Measurements from ENCODE around the gene GOLGA8S.
"Not testable (repeated sequence)": the region's sequence is repeated elsewhere in the genome, so short reads cannot be mapped to it uniquely, and the experiment has no call there.

The GOLGA8S gene

DNA sequence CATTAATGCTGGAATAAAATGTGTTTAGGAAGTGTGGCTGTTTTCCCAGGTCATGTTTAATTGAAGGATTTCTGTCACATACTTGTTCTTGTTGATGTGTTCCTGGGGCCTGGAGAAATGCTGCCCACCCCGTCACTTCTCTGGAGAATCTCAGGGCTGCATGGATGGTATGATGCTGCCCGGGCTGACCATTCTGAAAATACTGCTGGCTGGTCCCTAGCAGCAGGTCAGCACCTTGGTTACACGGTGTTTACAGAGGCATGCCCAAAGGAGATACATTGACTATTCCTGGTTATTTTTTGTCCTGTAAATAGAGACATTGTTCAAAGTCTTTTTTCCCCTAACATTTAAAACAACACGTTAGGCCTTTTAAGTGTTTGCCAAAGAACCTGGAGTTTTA, 26.2 kb downstream of the GOLGA8S start:
- H3K9me3 Mint-ChIP-seq; H3K4me1 Mint-ChIP-seq (ENCODE audit: low read depth); H3K36me3 Mint-ChIP-seq (ENCODE audit: low read depth); H3K4me3 Mint-ChIP-seq; intact Hi-C loops (cut with micrococcal nuclease); H3K27ac Mint-ChIP-seq; H3K27me3 Mint-ChIP-seq: not testable (repeated sequence)

DNA sequence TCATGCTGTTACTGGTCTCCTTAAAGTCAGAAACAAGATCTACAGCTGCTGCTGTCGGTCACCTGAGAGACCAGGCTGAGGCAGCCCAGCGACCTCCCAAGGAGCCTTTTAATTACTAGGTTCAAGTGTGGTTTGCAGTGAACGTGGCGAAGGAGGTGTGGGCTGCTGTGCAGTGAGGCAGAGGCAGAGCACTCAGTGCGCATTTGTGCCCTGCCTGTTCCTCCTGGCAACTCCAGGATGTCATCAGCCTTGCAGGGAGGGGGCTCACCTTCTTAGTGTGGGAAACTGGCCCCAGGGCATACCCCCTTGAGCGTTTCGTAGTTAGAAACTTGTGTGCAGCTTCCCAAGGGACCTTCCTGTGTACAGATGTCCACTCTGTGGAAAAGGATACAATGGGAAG, 26.6 kb downstream of the GOLGA8S start:
- H3K27me3 Mint-ChIP-seq; H3K36me3 Mint-ChIP-seq (ENCODE audit: low read depth); H3K4me1 Mint-ChIP-seq (ENCODE audit: low read depth); H3K9me3 Mint-ChIP-seq; H3K27ac Mint-ChIP-seq; H3K4me3 Mint-ChIP-seq; intact Hi-C loops (cut with micrococcal nuclease): not testable (repeated sequence)

DNA sequence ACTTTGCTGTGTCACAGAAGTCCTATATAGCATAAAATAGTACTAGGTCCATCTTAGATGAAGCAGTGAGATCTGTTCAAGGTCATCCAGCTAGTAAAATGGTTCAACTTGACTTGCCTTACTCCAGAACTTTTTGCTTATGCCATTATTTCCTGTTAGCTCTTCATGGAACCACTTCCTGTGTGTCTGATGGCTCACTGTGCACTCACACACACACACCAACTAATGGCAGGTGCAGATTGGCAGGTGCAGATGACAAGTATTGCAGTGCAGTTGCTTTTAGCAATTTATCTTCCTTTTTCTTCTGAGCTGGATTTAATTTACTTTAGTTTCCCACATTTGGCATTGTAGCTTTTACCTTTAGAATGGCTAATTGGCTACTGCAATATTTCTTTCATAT, 29.8 kb downstream of the GOLGA8S start:
- Mint-ChIP-seq H3K9me3 (no peaks in the 10 kb centered on the region), H3K4me1 (ENCODE audit: low read depth) (peaks cover 5% of the 10 kb centered on the region), H3K27me3 (no peaks in the 10 kb centered on the region), H3K36me3 (ENCODE audit: low read depth) (no peaks in the 10 kb centered on the region), H3K4me3 (no peak overlapping the region), H3K27ac (no peak overlapping the region)
- intact Hi-C loops (cut with micrococcal nuclease), result no loop called here

DNA sequence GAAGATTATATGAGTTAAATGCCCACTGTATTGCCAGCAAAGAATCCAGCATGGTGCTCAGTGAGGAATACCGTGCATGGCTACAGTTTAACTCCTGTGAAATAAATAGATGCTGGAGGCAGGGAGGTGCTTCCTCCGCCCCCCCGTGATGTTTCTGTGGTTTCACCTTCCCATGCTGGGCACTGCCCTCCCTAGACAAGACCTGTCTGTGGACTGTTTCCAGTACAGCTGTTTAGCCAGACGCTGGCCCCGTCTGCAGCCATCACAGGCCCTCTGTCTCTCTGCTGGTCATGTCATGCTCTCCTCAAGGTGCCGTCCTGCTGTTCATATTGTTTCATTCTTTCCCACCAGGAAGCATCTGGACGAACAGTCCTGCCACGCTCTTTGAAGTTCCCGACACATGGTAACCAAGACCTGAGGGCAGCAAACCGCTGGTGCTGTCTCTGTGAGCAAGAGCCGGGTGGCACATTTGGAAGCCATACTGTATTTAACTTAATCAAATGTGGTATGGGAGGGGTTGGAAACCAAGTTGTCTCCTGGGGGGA, 31.4 kb downstream of the GOLGA8S start:
- intact Hi-C loops (cut with micrococcal nuclease), result no loop called here
- peaks cover 5% of the 10 kb centered on the region for H3K4me1 Mint-ChIP-seq (ENCODE audit: low read depth)
- no peaks in the 10 kb centered on the region for H3K27me3 Mint-ChIP-seq
- no peaks in the 10 kb centered on the region for H3K36me3 Mint-ChIP-seq (ENCODE audit: low read depth)
- no peak overlapping the region for H3K4me3 Mint-ChIP-seq
- no peaks in the 10 kb centered on the region for H3K9me3 Mint-ChIP-seq
- H3K27ac Mint-ChIP-seq, result no peak overlapping the region

DNA sequence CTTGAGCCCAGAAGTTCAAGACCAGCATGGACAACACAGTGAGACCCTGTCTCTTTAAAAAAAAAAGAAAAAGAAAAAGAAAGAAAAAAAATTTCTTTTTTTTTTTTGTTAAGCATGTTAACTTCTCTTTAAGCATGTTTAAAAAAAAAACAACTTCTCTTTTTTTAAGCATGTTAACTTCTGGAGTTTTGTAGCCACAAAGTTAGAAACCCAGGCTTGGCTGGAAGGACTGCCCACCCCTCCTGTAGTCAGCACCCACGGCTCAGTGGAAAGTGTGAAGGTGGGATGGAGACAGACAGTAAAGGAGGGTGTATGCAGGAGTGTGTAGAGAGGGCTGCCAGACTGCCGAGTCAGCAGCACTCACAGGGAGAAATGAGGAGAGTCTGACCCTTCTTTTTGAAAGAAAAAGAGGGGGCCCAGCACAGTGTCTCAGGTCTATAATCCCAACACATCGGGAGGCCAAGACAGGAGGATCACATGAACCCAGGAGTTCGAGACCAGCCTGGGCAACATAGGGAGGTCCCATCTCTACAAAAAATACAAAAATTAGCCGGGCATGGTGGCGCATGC, 33.2 kb downstream of the GOLGA8S start:
- Mint-ChIP-seq H3K4me1 (ENCODE audit: low read depth) (peaks cover 5% of the 10 kb centered on the region), H3K9me3 (no peaks in the 10 kb centered on the region)

DNA sequence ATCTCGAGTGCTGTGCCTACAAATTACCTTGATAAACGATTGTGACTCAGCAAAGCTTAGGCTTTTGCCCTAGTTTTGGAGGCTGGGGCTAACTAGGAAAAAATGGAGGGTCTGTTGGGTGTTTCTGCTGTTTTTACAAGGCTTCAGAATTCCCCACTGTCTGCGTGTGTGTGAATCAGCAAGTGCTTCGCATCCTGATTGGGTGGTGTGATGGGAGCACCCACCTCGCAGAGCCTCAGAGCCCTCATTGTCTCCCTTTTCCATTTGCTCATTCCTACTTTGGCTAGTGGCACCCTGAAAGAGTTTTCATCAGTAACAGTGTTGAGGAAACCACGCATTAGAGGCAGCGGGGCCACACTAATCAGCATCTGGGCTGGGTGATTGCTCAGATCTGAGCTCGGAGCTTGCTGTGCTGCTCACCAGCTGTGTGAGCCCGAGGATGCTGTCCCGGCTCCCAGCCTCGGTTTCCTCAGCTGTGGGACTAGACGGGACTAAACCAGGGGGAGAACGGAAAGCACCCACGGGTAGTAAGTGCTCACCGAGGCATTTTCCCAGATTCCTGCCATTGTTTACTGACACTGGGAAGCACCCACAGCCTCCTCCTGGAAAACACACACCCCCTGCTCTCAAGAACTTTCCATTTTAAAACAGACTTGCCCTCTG, 40.6 kb downstream of the GOLGA8S start:
- Mint-ChIP-seq H3K4me1 (ENCODE audit: low read depth) (no peaks in the 10 kb centered on the region), H3K9me3 (no peaks in the 10 kb centered on the region), H3K4me3 (no peak overlapping the region), H3K36me3 (ENCODE audit: low read depth) (no peaks in the 10 kb centered on the region), H3K27me3 (no peaks in the 10 kb centered on the region), H3K27ac (no peak overlapping the region)
- intact Hi-C loops (cut with micrococcal nuclease), result no loop called here

More for the DNA sequence above, 33.2 kb downstream of the GOLGA8S start:
- H3K27ac Mint-ChIP-seq, result no peak overlapping the region
- no peaks in the 10 kb centered on the region for H3K36me3 Mint-ChIP-seq (ENCODE audit: low read depth)
- no peaks in the 10 kb centered on the region for H3K27me3 Mint-ChIP-seq
- H3K4me3 Mint-ChIP-seq, result no peak overlapping the region
- intact Hi-C loops (cut with micrococcal nuclease), result no loop called here

DNA sequence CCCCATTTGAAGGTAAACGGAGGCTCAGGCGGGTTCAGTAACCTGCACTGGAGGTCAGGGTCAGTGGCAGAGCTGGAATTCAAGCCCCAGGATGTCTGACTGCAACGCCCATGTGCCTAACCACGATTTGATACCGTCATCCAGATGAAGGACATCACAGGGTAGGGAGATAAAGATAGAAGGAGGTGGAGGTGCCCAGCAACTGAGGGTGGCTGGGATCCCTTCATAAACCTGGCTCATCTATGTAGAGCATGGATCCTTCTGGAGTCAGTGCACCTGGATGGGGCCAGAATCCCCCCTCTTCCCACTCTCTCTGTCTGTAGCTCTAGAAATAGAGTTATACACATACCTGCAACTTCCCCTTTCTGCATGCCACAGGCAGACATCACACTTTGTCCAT, 41.3 kb downstream of the GOLGA8S start:
- H3K9me3 Mint-ChIP-seq, result no peaks in the 10 kb centered on the region
- no peak overlapping the region for H3K27ac Mint-ChIP-seq
- intact Hi-C loops (cut with micrococcal nuclease), result no loop called here
- H3K36me3 Mint-ChIP-seq (ENCODE audit: low read depth), result no peaks in the 10 kb centered on the region
- no peak overlapping the region for H3K4me3 Mint-ChIP-seq
- H3K4me1 Mint-ChIP-seq (ENCODE audit: low read depth), result no peaks in the 10 kb centered on the region
- no peaks in the 10 kb centered on the region for H3K27me3 Mint-ChIP-seq

DNA sequence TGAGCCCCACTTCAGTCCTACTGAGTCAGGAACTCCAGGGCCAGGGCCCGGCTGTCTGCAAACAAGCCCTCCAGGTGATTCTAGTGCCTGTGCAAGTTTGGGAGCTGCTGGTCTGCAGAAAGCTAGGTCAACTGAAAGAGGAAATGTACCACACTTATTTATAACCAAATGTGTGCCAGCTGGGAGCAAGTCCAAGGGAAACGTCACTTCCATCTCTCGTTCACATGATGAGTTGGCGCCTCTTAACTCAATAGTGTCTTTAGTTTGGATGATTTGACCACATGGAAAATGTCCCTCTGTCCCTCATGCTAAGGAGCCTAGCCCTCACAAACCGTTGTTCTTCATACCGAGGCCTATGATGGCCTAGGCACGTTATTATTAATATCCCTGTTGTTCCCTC, 43.2 kb downstream of the GOLGA8S start:
- no peaks in the 10 kb centered on the region for H3K36me3 Mint-ChIP-seq (ENCODE audit: low read depth)
- intact Hi-C loops (cut with micrococcal nuclease), result no loop called here
- no peaks in the 10 kb centered on the region for H3K27me3 Mint-ChIP-seq
- no peaks in the 10 kb centered on the region for H3K4me1 Mint-ChIP-seq (ENCODE audit: low read depth)
- no peak overlapping the region for H3K4me3 Mint-ChIP-seq
- H3K27ac Mint-ChIP-seq, result no peak overlapping the region
- no peaks in the 10 kb centered on the region for H3K9me3 Mint-ChIP-seq

DNA sequence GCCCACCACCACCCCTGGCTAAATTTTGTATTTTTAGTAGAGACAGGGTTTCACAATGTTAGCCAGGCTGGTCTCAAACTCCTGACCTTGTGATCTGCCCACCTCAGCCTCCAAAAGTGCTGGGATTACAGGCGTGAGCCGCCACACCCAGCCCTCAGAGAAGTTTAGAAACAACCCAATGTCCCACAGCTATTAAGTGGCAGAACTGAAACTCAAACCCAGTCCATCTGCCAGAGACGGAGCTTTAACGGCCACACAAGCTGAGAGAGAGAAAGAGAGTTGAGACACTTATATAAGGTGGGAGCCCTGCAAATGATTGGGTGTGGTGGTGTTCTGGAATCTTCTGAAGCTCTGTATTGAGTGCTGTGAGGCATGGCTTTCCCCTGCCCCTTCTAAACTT, 43.8 kb downstream of the GOLGA8S start:
- H3K4me1 Mint-ChIP-seq (ENCODE audit: low read depth); H3K27me3 Mint-ChIP-seq; H3K9me3 Mint-ChIP-seq; H3K36me3 Mint-ChIP-seq (ENCODE audit: low read depth); intact Hi-C loops (cut with micrococcal nuclease); H3K27ac Mint-ChIP-seq; H3K4me3 Mint-ChIP-seq: not testable (repeated sequence)

DNA sequence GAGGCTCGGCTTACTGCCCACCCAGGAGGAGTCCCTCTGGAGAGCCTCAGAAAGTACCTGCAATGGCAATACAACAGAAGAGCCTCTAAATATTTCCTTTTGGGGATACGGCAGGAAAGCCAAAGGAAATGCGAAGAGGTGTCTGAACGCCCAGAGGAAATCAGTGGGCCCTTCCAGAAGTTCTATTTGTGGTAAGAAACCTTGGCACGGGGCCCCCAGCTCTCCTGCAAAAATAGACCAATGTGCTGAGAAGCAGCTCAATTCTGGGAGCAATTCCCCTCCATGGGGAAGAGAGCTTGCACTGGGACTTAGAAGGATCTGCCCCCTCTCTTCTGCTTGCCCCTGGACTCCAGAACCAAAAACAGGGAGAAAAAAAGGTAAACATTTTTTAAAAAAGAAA, 44.7 kb downstream of the GOLGA8S start:
- intact Hi-C loops (cut with micrococcal nuclease); H3K27ac Mint-ChIP-seq; H3K9me3 Mint-ChIP-seq; H3K27me3 Mint-ChIP-seq; H3K4me3 Mint-ChIP-seq; H3K4me1 Mint-ChIP-seq (ENCODE audit: low read depth); H3K36me3 Mint-ChIP-seq (ENCODE audit: low read depth): not testable (repeated sequence)

DNA sequence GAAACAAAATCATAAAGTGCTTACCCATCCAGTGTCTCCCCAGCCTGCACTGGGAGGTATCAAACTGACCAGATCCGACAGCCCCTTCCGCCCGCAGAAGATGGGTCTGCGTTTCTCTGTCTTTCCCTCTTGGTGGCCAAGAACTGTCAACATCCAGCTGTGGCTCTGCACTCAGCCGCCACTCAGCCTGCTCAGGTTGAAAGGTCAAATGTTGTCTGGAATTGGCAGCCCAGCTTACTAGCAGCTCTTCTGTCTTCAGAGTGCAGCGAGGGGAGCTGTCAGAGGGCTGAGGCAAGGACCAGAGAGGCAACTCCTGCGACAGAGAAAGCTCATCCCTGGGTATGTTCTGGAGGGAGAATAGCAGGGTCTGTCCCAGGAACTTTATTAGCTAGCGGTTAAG, 47.1 kb downstream of the GOLGA8S start:
- H3K9me3 Mint-ChIP-seq, result no peaks in the 10 kb centered on the region
- intact Hi-C loops (cut with micrococcal nuclease), result no loop called here

DNA sequence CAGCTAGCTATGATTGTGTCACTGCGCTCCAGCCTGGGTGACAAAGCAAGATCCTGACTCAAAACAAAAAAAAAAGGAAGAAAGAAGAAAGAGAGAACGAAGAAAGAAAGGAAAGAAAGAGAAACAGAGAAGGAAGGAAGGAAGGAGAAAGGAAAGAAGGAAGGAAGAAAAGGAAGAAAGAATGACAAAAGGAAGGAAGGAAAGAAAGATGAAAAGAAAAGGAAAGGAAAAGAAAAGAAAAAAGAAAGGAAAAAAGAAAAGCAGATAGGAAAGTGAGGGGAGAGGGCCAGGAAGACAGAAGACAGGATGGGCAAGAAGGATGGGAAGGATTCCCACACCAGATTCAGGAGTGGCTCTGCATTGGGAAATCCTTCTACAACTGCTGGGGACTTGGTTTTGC, 47.6 kb downstream of the GOLGA8S start:
- H3K9me3 Mint-ChIP-seq, result no peaks in the 10 kb centered on the region
- no peaks in the 10 kb centered on the region for H3K36me3 Mint-ChIP-seq (ENCODE audit: low read depth)
- intact Hi-C loops (cut with micrococcal nuclease), result no loop called here
- H3K27me3 Mint-ChIP-seq, result no peaks in the 10 kb centered on the region
- no peak overlapping the region for H3K27ac Mint-ChIP-seq
- no peaks in the 10 kb centered on the region for H3K4me1 Mint-ChIP-seq (ENCODE audit: low read depth)
- H3K4me3 Mint-ChIP-seq, result no peak overlapping the region

More for the DNA sequence above, 47.1 kb downstream of the GOLGA8S start:
- Mint-ChIP-seq H3K4me3 (no peak overlapping the region), H3K27ac (no peak overlapping the region), H3K27me3 (no peaks in the 10 kb centered on the region), H3K36me3 (ENCODE audit: low read depth) (no peaks in the 10 kb centered on the region), H3K4me1 (ENCODE audit: low read depth) (no peaks in the 10 kb centered on the region)

DNA sequence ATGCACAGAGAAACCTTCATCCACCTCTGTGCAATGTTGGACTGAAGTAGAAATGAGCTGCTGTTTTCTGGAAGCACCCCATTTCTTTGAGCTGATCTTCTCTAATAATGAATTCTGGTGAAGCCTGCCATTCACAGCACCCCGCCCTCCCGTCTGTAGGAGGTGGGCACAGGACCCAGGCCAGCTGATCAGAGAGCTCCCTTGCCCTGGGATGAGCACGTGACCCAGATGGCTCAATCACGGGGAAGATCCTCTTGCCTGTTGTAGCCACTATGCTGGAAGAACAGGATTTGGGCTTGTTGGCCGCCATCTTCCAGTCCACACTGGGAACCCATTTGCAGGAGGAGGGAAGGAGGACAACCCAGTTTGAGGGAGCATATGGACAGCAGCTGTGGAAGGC, 48.0 kb downstream of the GOLGA8S start:
- Mint-ChIP-seq H3K27me3 (no peaks in the 10 kb centered on the region), H3K4me1 (ENCODE audit: low read depth) (no peaks in the 10 kb centered on the region), H3K36me3 (ENCODE audit: low read depth) (no peaks in the 10 kb centered on the region), H3K4me3 (no peak overlapping the region), H3K9me3 (no peaks in the 10 kb centered on the region), H3K27ac (no peak overlapping the region)
- intact Hi-C loops (cut with micrococcal nuclease), result no loop called here

DNA sequence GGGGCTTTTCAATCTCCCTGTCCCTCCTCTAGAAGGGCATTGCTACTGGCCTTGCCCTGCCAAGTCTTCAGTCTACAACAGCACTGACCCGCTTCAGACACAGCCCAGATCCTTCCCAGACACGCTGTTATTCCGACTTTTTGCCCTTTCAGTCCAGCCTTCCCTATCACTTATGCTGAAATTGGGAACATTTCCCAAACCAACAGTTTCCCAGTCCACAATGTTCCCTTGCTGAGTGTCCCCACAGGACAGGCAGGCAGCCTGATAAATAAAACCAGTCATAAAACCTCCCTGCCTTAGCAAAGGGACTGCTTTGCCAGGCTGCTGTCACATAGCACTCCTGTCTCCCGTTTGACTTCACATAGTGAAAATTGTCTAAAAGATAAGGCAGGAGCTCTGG, 49.0 kb downstream of the GOLGA8S start:
- intact Hi-C loops (cut with micrococcal nuclease), result no loop called here
- Mint-ChIP-seq H3K9me3 (no peaks in the 10 kb centered on the region), H3K36me3 (ENCODE audit: low read depth) (no peaks in the 10 kb centered on the region)

DNA sequence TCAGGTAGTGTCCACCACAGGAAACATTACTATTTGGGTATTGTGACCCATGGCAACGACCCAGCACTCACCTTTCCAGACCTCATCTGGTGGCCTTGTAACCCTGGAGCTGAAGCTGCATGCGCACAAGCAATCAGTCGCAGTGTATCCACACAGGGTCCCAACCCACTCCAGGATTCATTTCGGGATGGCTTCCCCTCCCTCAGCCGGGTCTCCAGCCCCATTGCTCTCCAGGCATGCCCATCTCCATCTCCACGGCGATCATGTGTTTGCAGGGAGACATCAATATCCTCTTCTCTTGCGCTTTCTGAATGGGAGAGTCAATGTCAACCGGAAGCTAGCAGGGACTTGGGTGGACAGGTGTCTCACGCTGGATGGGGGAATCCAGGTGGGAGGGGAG, 57.3 kb downstream of the GOLGA8S start:
- no peaks in the 10 kb centered on the region for H3K36me3 Mint-ChIP-seq (ENCODE audit: low read depth)
- no peak overlapping the region for H3K27ac Mint-ChIP-seq
- H3K27me3 Mint-ChIP-seq, result no peaks in the 10 kb centered on the region
- H3K4me1 Mint-ChIP-seq (ENCODE audit: low read depth), result no peaks in the 10 kb centered on the region
- no peak overlapping the region for H3K4me3 Mint-ChIP-seq
- intact Hi-C loops (cut with micrococcal nuclease), result no loop called here
- no peaks in the 10 kb centered on the region for H3K9me3 Mint-ChIP-seq

More for the DNA sequence above, 49.0 kb downstream of the GOLGA8S start:
- Mint-ChIP-seq H3K27me3 (no peaks in the 10 kb centered on the region), H3K4me1 (ENCODE audit: low read depth) (no peaks in the 10 kb centered on the region), H3K4me3 (no peak overlapping the region), H3K27ac (no peak overlapping the region)
